Mesendoderm (in vitro differentiated cells): Measurements from ENCODE around the gene RPS21.
"Not testable (repeated sequence)": the region's sequence is repeated elsewhere in the genome, so short reads cannot be mapped to it uniquely, and the experiment has no call there.

Experiments used
- DNase-seq: peaks from one replicate; pipeline ENCODE4 v3.0.0; 2013
- H2AK5ac ChIP-seq: 2 replicates; pipeline ENCODE4 v1.6.1; 2013; ENCODE audit warnings: low read length, inconsistent platforms
- H2BK120ac ChIP-seq: 2 replicates; pipeline ENCODE4 v1.6.1; 2013; ENCODE audit warnings: low read depth, mild to moderate bottlenecking, low read length, moderate library complexity, mixed read lengths
- H2BK15ac ChIP-seq: replicated peaks from 2 replicates; pipeline ENCODE4 v1.6.1; 2013; ENCODE audit warnings: low read depth, mild to moderate bottlenecking, moderate library complexity
- H2BK5ac ChIP-seq: 2 replicates; pipeline ENCODE4 v1.6.1; 2013; ENCODE audit warnings: low read length, inconsistent platforms
- H3K18ac ChIP-seq: 2 replicates; pipeline ENCODE4 v1.6.1; 2013; ENCODE audit warnings: mild to moderate bottlenecking, low read length, mixed read lengths
- H3K23ac ChIP-seq: one replicate; pipeline ENCODE4 v1.6.1; 2013; ENCODE audit warnings: low read length
- H3K27ac ChIP-seq: 2 replicates; pipeline ENCODE4 v1.5.1; 2013; ENCODE audit warnings: low read depth, mild to moderate bottlenecking, inconsistent platforms, low read length, moderate library complexity
- H3K27me3 ChIP-seq: 2 replicates; pipeline ENCODE4 v1.6.1; 2013; ENCODE audit warnings: low read length, control low read depth, mild to moderate bottlenecking, inconsistent platforms; ENCODE audit not compliant: insufficient read depth, poor library complexity
- H3K36me3 ChIP-seq: 2 replicates; pipeline ENCODE4 v1.6.1; 2013; ENCODE audit warnings: low read length, inconsistent platforms; ENCODE audit not compliant: control insufficient read depth, insufficient read depth
- H3K4ac ChIP-seq: one replicate; pipeline ENCODE4 v1.6.1; 2013; ENCODE audit warnings: low read depth, mild to moderate bottlenecking, low read length, moderate library complexity
- H3K4me1 ChIP-seq: 2 replicates; pipeline ENCODE4 v1.6.1; 2013; ENCODE audit warnings: low read depth, low read length, inconsistent platforms; ENCODE audit not compliant: control insufficient read depth
- H3K4me2 ChIP-seq: 2 replicates; pipeline ENCODE4 v1.6.1; 2013; ENCODE audit warnings: low read length
- H3K4me3 ChIP-seq: 2 replicates; pipeline ENCODE4 v1.5.1; 2013; ENCODE audit warnings: mild to moderate bottlenecking, low read length
- H3K56ac ChIP-seq: one replicate; pipeline ENCODE4 v1.6.1; 2013; ENCODE audit warnings: low read length
- H3K79me1 ChIP-seq: 2 replicates; pipeline ENCODE4 v1.6.1; 2013; ENCODE audit warnings: low read length, inconsistent platforms
- H3K79me2 ChIP-seq: 2 replicates; pipeline ENCODE4 v1.6.1; 2013; ENCODE audit warnings: mild to moderate bottlenecking, low read length; ENCODE audit not compliant: control insufficient read depth, insufficient read depth
- H3K9ac ChIP-seq: 2 replicates; pipeline ENCODE4 v1.6.1; 2013; ENCODE audit warnings: low read length, inconsistent platforms
- H4K5ac ChIP-seq: one replicate; pipeline ENCODE4 v1.6.1; 2013; ENCODE audit warnings: low read length
- H4K8ac ChIP-seq: one replicate; pipeline ENCODE4 v1.6.1; 2013; ENCODE audit warnings: low read depth, mild to moderate bottlenecking, control low read depth, low read length, moderate library complexity
- WGBS: extraction: QIAGEN DNeasy Blood & Tissue Kit; methylation state at CpG from one replicate; pipeline ENCODE4 v1.1.7; 2013; ENCODE audit warnings: low lambda C conversion rate, missing lambda C conversion rate; ENCODE audit not compliant: insufficient coverage; ENCODE audit errors: extremely low coverage; 5-methylcytosine and 5-hydroxymethylcytosine counted together

Gene RPS21

DNA sequence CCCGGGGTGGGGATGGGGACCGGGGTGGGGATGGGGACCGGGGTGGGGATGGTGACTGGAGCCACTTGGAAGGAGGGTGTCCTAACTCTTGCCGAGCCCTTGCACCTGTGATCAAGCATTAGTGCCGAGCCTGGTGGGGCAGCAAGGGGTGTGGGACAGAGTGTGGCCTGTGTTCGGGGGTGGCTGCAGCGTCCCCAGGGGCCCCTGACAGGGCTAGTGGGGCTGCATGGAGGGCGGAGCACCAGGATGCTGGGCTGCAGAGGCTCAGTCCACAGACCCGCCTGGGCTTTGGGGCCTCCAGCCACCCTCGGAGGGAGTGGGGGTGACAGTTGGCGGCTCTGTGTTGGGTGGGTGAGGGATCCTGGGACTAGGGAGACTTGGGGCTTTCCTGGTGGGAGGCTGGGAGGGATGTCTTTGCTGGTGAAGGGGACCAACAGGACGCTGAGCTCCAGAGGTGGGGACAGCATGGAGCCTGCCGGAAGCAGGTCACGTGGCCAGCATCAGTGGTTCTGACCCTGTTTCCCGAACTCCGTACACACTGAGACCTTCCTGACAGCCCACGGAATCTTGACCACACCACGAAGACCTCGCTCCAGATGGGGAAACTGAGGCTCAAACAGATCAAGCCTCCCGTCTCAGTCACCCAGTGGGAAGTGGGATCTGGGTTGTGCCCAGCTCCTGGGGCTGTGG lies 35.9 kb downstream of the RPS21 start:
- no peak overlapping the region for H3K56ac ChIP-seq
- H2BK5ac ChIP-seq = no peak overlapping the region
- peaks cover 7% of the 10 kb centered on the region for H3K4me1 ChIP-seq
- no peaks in the 10 kb centered on the region for H3K36me3 ChIP-seq
- no peak for DNase-seq
- no peak overlapping the region for H3K4ac ChIP-seq
- H2BK120ac ChIP-seq = no peak overlapping the region
- no peak overlapping the region for H3K4me2 ChIP-seq
- H3K23ac ChIP-seq = no peak overlapping the region
- no peaks in the 10 kb centered on the region for H3K79me2 ChIP-seq
- H4K5ac ChIP-seq = no peak overlapping the region
- H3K27me3 ChIP-seq = no peaks in the 10 kb centered on the region
- H3K4me3 ChIP-seq = no peak overlapping the region
- H3K9ac ChIP-seq = no peak overlapping the region
- H3K18ac ChIP-seq = no peak overlapping the region
- no peak overlapping the region for H2AK5ac ChIP-seq
- H3K27ac ChIP-seq = no peak overlapping the region
- H4K8ac ChIP-seq = no peak overlapping the region
- H2BK15ac ChIP-seq = no peak overlapping the region
- no peaks in the 10 kb centered on the region for H3K79me1 ChIP-seq
- no CpG with 5 or more reads among the region's 20 CpGs for WGBS

DNA sequence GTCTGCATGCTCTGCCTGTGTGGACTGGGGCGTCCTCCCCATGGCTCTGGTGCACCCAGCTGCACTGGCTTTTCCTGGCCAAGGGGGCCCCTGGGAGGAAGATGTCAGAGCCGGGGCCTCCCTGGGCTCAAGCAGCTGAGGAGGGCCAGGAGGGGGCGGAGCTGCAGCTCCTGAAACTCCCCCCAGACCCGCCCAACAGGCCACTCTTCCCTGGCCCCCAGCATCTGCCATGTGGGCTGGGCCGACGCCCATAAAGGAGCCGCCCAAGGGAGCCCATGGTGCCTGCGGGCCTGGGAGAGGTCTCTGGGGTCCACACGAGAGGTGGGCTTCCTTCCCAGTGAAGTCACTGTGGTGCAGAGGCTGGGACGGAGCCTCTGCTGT lies 36.4 kb downstream of the RPS21 start:
- no peak overlapping the region for H4K8ac ChIP-seq
- no peaks in the 10 kb centered on the region for H3K79me2 ChIP-seq
- no peak overlapping the region for H3K4me3 ChIP-seq
- DNase-seq = no peak
- no peak overlapping the region for H3K27ac ChIP-seq
- H3K23ac ChIP-seq = no peak overlapping the region
- peaks cover 7% of the 10 kb centered on the region for H3K4me1 ChIP-seq
- no peak overlapping the region for H4K5ac ChIP-seq
- H2BK120ac ChIP-seq = no peak overlapping the region
- no peaks in the 10 kb centered on the region for H3K27me3 ChIP-seq
- no peak overlapping the region for H3K56ac ChIP-seq
- H3K9ac ChIP-seq = no peak overlapping the region
- H2BK15ac ChIP-seq = no peak overlapping the region
- no peak overlapping the region for H2AK5ac ChIP-seq
- no peak overlapping the region for H3K4me2 ChIP-seq
- H3K18ac ChIP-seq = no peak overlapping the region
- no peaks in the 10 kb centered on the region for H3K79me1 ChIP-seq
- H2BK5ac ChIP-seq = no peak overlapping the region
- WGBS = no CpG with 5 or more reads among the region's 10 CpGs
- H3K4ac ChIP-seq = no peak overlapping the region
- H3K36me3 ChIP-seq = no peaks in the 10 kb centered on the region

DNA sequence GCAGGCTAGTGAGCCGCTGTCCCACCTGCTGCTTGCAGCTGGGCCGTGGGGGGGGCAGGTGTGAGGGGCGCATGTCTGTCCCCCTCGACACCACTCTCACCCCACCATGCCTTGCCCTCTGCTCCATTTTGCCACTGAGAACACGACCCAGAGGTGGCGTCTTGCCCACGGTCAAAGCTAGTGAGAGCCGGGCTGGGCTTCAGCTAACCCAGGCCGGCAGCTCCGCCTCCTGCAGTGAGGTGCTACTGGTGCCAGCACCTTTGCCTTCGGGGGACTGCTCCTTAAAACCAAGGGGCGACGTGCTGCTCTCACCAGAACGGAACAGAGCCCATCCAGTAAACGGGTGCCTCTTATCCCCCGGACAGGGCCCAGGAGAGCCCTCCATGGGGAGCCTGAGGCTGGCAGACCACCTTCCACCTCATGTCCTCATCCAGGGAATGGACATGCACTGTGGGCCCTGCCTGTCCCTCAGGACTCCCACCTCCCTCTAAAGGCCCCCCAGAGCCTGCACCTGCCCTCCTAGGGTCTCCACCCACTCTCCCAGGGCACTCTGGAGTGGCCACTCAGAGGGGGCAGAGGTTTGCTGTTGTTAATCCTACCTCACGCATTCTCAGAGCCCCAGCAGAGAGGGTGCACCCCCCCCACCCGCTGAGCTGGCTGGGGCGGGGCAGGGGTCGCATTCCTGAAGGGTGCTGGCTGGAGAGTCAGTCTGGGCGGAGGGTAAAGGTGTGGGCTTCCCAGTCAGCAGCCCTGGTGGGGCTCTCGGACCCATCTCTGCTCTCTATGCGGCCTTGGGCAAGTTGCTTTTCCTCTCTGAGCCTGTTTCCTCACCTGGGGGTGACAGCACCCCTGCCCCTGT lies 37.6 kb downstream of the RPS21 start:
- no peak overlapping the region for H3K18ac ChIP-seq
- no peak overlapping the region for H3K9ac ChIP-seq
- no peaks in the 10 kb centered on the region for H3K79me1 ChIP-seq
- H3K23ac ChIP-seq = no peak overlapping the region
- H2AK5ac ChIP-seq = no peak overlapping the region
- peaks cover 7% of the 10 kb centered on the region for H3K4me1 ChIP-seq
- H4K8ac ChIP-seq = no peak overlapping the region
- no peak overlapping the region for H2BK5ac ChIP-seq
- no peaks in the 10 kb centered on the region for H3K36me3 ChIP-seq
- H3K27me3 ChIP-seq = no peaks in the 10 kb centered on the region
- no peak overlapping the region for H2BK15ac ChIP-seq
- no peaks in the 10 kb centered on the region for H3K79me2 ChIP-seq
- H3K27ac ChIP-seq = no peak overlapping the region
- no CpG with 5 or more reads among the region's 23 CpGs for WGBS
- no peak overlapping the region for H2BK120ac ChIP-seq
- H3K4me3 ChIP-seq = no peak overlapping the region
- DNase-seq = no peak
- no peak overlapping the region for H3K56ac ChIP-seq
- no peak overlapping the region for H4K5ac ChIP-seq
- H3K4ac ChIP-seq = no peak overlapping the region
- no peak overlapping the region for H3K4me2 ChIP-seq

DNA sequence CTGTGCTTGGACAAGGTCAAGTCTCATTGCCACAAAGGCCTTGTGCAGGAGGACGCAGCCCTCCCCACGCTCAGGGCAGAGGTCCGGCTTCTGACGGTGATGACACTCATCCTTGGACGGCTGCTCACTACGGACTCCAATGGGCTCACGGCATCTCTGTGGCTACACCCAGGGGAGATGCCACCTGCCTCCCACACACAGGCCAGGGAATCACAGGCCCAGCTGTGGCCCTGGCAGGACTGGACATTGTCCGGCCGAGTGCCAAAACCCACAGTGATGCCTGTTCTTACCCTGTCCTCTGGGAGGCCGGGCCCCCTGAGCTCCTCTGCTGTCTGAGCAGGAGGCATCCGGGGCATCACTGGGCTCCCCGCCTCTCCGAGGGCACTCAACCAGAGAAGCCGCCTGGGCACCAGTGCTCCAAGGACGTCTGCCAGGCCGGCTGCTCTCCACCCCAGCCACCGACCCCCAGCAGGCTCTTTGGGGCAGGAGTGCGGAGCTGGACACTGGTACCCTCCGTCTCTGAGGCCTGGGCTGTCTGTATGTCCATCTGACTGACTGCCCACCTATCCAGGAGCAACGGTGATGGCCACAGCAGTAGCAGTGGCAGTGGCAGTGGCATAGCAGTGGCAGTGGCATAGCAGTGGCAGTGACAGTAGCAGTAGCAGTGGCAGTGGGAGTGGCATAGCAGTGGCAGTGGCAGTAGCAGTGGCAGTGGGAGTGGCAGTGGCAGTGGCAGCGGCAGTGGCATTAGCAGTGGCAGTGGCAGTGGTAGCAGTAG lies 38.6 kb downstream of the RPS21 start:
- H4K5ac ChIP-seq = no peak overlapping the region
- H2AK5ac ChIP-seq = no peak overlapping the region
- no peak overlapping the region for H3K4ac ChIP-seq
- no peak overlapping the region for H3K9ac ChIP-seq
- H2BK120ac ChIP-seq = no peak overlapping the region
- H3K4me2 ChIP-seq = no peak overlapping the region
- no peak overlapping the region for H3K23ac ChIP-seq
- H3K79me2 ChIP-seq = no peaks in the 10 kb centered on the region
- H3K18ac ChIP-seq = no peak overlapping the region
- no peak overlapping the region for H3K4me3 ChIP-seq
- H3K79me1 ChIP-seq = no peaks in the 10 kb centered on the region
- H2BK5ac ChIP-seq = no peak overlapping the region
- DNase-seq = no peak
- H3K56ac ChIP-seq = no peak overlapping the region
- H3K4me1 ChIP-seq = peaks cover 7% of the 10 kb centered on the region
- no CpG with 5 or more reads among the region's 21 CpGs for WGBS
- H4K8ac ChIP-seq = no peak overlapping the region
- no peak overlapping the region for H3K27ac ChIP-seq
- no peaks in the 10 kb centered on the region for H3K27me3 ChIP-seq
- no peak overlapping the region for H2BK15ac ChIP-seq
- no peaks in the 10 kb centered on the region for H3K36me3 ChIP-seq

DNA sequence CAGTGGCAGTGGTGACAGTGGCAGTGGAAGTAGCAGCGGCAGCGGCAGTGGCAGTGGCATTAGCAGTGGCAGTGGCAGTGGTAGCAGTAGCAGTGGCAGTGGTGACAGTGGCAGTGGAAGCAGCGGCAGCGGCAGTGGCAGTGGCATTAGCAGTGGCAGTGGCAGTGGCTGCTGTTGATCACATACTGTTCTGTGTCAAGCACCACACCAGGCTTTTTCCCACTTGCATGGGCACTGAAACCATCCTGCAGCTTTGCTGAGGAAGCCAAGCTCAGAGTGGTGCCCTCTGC lies 39.1 kb downstream of the RPS21 start:
- not testable (repeated sequence) for H2BK120ac ChIP-seq, H2AK5ac ChIP-seq, H3K79me2 ChIP-seq, H3K79me1 ChIP-seq, H3K27ac ChIP-seq, H3K56ac ChIP-seq, H4K8ac ChIP-seq, H3K4me3 ChIP-seq, H3K9ac ChIP-seq, H2BK5ac ChIP-seq, H2BK15ac ChIP-seq, H3K4ac ChIP-seq, H4K5ac ChIP-seq, H3K36me3 ChIP-seq, H3K4me2 ChIP-seq, H3K4me1 ChIP-seq, H3K23ac ChIP-seq, H3K18ac ChIP-seq, DNase-seq, H3K27me3 ChIP-seq
- no CpG with 5 or more reads among the region's 4 CpGs for WGBS
